RCC 7860 (cell line): Measurements from ENCODE around the gene TMEM231.
"Not testable (repeated sequence)": the region's sequence is repeated elsewhere in the genome, so short reads cannot be mapped to it uniquely, and the experiment has no call there.

Experiments used
- DNase-seq: peaks from one replicate; pipeline ENCODE4 v3.0.0-alpha.2; 2015; ENCODE audit warnings: low spot score
- FAIRE-seq: peaks from 2 replicates; lab custom pipeline; 2012; peaks lifted over from hg19 to GRCh38; lab: Jason Lieb, UNC

TMEM231 gene

DNA sequence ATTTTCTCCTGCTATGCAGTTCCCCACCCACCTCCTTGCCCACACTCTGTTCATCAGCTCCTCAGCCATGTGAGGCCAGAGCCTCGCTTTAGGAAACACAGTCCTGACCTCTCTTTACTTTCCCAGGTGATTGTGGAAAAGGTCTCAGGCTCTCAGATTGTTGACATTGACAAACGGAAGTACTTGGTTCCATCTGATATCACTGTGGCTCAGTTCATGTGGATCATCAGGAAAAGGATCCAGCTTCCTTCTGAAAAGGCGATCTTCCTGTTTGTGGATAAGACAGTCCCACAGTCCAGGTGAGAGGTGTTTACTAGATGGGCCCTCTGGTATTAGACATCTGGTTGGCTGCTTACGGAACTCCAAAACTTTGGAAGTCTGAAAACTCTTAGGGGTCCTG lies 11.9 kb upstream of the TMEM231 start:
- no peak for DNase-seq
- FAIRE-seq = no peak

DNA sequence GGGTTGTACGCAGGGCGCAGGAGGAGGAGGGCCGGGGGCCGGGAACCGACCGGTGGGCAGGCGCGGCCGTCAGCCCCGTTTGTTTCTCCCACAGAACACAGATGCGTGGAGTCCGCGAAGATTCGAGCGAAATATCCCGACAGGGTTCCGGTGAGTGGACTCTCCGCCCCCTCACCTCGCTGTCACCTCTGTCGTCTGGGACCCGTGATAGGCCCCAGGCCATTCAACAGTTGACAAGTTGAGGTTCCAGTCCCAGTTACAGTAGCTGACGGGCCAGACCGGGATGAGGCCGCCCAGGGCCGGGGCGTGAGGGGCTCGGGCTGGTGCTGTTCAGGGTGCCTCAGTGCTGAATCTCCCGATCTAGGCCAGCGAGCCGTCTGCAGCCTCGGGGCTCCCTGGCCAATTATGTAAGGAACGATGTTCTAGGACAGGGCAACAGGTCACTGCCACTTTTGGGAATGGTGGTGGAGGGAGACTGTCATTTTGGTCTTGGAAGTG lies 10.8 kb upstream of the TMEM231 start:
- DNase-seq (no peak), FAIRE-seq (no peak)

DNA sequence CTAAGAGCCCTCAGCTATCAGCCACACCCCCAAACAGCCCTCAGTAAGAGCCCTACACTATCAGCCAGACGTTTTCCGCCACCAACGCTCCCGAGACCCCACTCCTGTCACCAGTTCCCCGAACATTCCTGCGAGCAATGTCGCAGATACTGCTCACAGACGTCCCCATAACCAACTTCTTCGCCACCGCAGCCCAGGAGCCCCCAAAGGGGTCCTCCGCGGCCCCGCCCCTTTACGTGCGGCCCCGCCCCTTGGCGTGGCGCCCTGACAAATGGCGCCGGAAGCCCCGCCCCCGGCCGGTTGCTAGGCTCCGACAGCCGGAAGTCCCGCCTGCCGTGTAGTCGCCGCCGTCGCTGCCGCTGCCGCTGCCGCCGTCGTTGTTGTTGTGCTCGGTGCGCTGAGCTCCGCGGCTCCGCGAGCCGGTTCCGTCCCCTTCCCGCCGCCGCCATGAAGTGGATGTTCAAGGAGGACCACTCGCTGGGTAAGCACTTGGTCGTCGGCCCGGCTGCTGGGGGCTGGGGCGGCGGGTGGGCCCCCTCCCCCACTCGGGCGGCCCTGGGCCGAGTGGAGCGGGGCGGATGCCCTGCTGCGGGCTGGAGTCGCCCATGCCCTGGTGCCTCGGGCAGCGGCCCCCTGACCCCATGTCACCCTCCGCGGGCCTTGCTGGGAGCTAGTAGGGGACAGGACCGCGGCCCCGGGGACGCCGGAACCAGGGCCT lies 10.1 kb upstream of the TMEM231 start, which contains the start of gene GABARAPL2:
Gene GABARAPL2 (plus strand): TSS at position 340 of the 718 bp plus-strand sequence. CDS start 108 bp downstream, at position 448.
- no peak for FAIRE-seq

DNA sequence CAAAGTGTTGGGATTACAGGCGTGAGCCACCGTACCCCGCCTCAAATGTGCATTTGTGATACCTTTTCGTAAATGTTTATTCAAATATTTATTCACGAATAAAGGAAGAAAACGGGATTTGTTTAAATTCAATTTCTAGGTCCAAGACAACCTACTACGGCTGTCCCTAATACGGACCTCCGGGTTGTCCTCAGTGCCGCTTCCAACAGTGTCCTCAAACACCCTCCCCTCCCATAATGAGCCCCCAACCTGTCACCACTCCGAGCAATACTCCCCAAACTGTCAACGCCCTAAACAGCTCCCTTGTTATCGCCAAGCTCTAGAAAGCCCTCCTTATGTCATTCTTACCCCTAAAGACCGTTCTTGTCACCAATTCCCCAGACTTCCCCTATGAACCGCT lies 9.6 kb upstream of the TMEM231 start:
- DNase-seq (no peak), FAIRE-seq (no peak)

More for the DNA sequence above, 10.1 kb upstream of the TMEM231 start, which contains the start of gene GABARAPL2:
- peak; percentile 48 for DNase-seq

DNA sequence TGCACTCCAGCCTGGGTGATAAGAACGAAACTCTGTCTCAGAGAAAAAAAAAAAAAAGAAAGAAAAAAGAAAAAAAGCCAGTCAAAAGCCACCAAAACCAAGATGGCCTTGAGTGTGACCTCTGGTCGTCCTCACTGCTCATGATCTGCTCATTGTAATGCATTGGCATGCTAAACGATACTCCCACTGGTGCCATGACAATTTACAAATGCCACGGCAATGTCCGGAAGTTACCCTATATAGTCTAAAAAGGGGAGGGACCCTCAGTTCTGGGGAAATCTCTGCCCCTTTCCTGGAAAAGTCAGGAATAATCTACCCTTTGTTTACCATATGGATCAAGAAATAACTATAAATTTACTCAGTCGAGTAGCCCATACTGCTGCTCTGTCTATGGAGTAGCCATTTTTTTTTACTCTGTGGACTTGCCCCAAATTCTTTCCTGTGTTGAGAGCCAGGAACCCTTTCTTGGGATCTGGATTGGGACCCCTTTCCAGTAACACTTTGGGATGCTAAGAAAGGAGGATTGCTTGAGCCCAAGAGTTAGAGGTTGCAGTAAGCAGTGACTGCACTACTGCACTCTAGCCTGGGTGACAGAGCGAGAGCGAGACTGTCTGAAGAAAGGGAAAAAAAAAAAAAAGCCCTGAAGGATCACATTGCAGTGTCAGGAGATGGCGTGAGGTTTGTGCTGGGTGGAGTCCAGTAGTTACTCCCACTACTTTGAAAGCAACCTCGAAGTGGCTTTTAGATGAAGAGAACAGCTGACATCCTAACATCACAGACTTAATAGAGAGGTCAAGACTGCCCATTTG lies 3.7 kb upstream of the TMEM231 start:
- FAIRE-seq (no peak), DNase-seq (no peak)

DNA sequence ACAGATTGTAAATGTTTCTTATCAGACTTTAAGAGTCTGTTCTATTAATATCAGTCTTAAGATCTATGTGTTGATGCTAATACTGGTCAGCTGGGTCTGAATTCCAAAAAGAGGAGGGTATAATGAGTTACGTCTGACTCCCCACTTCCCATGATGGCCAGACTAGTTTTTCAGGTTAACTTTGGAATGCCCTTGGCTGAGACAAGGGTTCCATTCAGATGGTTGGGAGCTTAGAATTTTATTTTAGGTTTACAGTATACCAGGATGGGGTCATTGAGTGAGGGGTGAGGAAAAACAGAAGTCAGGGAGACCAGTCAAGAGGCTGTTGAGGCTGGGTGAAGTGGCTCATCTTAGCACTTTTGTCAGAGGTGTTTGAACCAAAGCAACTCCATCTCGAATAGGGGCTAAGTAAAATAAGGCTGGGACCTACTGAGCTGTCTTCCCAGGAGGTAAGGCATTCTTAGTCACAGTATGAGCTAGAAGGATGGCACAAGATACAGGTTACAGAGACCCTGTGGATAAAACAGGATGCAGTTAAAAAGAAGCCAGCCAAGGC lies 2.9 kb upstream of the TMEM231 start:
- no peak for FAIRE-seq
- DNase-seq = no peak

DNA sequence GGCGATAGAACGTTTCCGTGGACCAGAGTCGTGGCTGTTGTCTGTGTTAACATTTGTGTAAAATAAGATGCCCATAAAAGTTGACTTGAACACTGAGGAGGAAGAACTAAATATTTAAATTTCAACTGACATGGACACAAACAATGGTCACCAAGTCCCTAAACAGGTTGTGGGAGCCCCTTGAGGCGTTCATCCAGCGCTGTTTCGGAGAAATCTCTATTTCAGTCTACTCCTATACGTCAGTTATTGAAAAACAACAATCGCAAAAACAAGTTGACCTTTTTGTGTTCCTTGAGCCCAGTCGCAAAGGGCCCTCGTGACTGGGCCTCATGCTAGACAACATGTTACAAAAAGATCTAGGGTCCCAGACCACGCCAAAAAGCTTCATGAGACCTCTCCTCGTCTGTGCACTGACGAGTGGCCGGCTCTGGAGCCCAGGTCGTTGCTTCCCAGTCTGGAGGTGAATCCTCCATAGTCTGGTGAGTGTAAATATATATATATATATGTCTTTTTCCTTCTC lies 439 bp upstream of the TMEM231 start:
- DNase-seq (no peak), FAIRE-seq (no peak)

DNA sequence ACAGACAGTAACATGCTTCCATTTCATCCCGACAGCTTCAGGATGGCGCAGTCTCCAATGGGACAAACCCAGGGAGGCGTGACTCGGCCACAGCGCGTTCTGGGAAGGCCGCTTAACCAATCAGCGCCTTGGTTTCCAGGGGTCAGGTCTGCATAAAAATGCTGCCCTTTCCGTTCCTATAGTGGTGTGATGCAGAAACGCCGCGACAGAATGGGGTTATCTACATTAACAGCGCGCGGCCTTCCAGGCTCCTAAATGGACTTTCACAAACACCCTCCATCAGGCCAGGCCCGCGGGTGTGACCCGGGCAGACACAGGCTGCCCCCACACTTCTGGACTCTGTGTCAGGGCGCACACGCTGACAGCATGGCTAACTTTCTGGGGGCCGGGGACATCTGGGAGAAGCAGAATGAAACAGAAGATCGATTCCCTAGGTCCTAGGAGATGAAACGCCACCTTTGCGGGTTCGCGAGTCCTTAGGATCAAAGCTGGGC lies 792 bp downstream of the TMEM231 start:
- peak; percentile 82 for FAIRE-seq
- peak; percentile 82 for DNase-seq

DNA sequence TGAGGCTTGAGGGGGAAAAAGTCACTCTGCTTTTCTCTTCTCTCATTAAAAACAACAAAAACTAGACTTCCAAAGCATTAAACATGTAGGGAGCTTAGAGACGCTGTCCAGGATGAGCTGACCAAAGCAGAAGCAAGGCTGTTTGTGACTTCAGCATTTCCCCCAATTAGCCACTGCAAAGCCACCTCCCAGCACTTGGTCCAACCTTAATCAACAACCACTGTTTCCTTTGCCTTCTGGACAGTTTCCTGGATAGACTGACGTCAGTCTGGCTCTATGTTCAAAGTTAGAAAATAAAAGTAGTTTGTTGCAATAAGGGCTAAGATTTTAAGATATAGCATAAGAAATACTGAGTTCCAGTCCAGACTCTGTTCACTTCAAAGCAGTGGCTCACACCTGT lies 3.1 kb downstream of the TMEM231 start:
- FAIRE-seq = no peak
- DNase-seq = no peak

DNA sequence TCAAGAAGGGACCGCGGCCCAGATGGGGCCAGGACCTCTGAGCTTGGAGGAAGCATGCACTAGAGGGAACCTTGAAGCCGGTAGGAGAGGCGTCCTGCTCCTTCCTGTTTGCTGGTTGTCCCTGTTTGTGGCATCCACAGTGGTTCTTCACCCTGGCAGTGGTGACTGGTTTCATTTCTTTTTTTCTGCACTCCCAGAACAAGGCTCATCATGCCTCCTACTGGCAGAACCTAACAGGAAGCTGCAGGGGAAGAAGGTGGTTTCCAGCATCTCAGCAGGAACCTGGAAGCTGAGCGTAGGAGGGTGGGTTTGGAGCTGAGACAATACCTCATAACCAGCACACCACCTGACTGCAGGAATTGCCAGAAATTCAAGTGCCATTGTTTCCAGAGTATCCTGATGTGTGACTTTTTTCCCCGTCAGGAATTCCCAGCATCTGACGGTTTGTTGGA lies 5.8 kb downstream of the TMEM231 start:
- DNase-seq (peak; percentile 34), FAIRE-seq (no peak)

DNA sequence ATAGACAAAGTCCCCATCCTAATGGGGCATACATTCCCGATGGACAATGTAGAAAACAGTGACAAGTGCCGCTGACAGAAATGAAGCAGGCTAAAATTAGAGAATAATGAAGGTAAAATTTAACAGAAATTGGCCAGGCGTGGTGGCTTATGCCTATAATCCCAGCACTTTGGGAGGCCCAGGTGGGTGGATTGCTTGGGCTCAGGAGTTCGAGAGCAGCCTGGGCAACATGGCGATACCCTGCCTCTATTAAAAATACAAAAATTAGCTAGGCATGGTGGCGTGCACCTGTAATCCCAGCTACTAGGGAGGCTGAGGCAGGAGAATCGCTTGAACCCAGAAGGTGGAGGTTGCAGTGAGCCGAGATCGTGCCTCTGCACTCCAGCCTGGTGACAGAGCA lies 7.6 kb downstream of the TMEM231 start:
- not testable (repeated sequence) for FAIRE-seq, DNase-seq

DNA sequence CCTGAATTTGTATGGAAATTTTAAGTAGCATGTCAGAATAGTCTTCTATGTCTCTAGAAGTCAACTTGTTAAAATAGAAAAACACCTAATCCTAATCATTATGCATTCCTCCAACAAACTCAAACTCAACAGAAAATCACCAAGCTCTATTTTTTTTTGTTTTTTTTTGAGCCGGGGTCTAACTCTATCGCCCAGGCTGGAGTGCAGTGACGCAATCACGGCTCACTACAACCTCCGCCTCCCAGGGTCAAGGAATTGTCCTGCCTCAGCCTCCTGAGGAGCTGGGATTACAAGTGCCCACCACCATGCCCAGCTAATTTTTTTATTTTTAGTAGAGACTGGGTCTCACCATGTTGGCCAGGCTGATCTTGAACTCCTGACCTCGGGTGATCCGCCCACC lies 9.8 kb downstream of the TMEM231 start:
- DNase-seq = no peak
- FAIRE-seq = no peak

DNA sequence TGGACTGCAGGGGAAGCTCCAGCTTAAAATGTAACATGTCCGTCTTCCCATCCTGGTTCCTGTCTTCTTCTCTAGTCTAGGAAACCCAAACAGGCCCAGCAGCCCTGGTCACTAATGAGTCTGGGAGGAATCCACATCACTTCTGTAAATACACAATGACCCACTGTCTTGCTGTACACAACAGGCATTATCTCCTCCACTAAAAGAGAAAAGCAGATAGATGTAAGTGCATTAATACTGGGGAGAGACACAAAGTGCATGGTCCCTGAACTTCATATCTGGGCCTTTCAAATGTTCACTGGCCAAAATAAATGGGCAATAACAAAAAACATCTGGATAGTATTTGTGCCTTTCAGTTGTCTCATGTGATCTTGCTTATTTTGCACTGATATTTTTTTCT lies 10.2 kb downstream of the TMEM231 start:
- not testable (repeated sequence) for FAIRE-seq, DNase-seq

DNA sequence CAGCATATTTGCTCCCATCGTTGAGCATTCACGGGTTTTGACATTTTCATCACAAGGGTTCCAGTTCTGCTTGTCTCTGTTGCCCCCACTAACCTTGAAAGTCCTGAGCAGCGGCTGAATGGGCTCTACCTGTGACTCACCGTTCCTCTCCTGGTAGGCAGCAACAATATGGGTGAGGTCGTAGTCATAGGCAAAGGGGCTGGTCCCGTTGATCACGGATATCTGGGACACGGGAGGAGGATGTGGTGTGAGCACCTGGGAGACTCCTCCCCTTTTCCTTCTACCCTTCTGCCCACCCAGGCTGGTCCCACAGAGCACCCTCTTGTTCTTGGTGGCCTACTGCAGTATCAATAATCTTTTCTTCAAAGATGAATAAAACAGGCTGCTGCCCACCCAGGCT lies 13.6 kb downstream of the TMEM231 start:
- FAIRE-seq, DNase-seq: not testable (repeated sequence)

DNA sequence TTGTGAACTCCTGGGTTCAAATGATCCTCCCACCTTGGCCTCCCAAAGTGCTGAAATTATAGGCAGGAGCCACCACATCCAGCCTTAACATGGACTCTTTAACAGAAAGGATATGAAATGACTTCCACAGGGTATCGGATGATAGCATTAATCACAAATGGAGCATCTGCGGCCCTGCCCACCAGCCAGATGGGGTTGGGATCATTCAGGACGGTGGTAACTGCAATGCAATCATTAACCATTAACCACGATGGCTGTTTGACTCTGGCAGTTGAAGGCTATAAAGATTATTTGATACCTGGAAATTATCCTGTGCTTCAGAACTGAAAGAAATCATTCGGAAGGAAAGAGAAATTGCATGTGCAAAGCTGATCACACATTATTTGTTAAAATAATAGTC lies 14.8 kb downstream of the TMEM231 start:
- FAIRE-seq = no peak
- DNase-seq = no peak

DNA sequence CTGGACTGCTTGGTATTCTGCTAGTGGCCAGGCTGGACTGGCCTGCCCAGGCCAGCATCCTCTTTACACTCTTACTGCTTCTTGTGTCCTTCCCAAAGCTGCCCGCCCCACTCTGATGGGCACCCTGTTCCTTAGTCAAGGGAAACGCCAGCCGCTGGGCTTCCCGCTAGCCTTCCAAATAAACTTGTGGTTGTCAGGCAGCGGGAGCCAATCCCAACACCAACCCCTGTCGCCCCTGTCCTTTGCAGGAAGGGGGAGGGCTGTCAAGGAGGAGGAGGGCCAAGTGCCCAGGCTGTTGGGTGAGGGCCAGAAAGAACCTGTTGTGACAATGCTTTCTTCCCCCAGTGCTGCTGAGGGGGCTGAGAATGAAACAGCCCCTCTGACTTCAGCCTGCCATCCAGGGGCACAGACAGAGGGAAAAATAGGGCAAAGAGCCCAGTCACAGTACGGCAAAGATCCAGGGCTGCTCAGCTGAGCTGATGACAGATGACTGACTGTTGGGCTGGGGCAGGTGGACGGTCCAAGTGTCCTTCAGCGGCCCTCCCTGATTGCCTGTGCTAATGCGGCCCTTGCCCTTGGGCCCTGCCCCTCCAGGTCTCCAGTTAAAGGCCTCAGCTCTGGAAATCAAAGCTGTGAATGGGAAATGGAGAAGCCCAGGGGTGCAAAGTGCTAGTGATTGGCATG lies 17.0 kb downstream of the TMEM231 start:
- DNase-seq, FAIRE-seq: not testable (repeated sequence)

DNA sequence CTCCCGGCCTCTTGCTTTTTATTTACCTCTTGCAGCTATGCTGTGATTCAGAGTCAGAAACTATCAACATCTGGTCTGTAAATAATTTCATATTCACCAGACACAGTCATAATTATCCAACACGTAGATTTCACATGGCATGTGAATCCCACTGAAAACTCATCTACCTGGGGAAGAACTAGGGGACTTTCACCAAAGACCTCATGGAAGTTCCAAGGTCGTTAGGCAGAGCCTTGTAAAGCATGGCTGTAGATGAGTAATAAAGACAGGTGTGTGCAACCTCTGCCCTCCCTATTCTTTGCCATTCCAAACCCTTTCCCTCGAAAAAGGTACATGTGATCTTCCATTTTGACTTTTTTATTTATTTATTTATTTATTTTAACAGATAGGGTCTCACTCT lies 18.3 kb downstream of the TMEM231 start:
- DNase-seq (no peak), FAIRE-seq (no peak)

DNA sequence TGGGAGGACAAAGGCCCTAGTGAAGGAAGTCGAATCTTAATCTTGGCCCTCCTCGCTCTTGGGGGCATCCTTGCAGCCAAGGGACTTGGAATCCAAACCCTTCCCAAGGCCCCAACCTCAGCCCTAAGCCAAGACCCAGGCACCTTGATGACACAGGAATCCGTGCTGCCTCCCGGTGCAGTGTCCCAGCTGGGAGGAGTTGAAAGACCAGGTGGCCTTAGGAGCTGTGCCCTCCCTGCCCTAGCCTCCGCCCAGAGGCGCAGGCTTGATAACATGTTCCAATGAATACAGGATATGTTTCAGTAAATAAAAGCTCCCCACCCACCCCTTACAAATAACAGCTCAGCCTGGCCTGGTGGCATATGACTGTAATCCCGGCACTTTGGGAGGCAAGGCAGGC lies 20.2 kb downstream of the TMEM231 start, which contains the start of gene CHST5:
Gene CHST5 (minus strand): TSS at position 208 of the 400 bp plus-strand sequence. CDS start 5,724 bp downstream, outside the sequence.
- FAIRE-seq = no peak

DNA sequence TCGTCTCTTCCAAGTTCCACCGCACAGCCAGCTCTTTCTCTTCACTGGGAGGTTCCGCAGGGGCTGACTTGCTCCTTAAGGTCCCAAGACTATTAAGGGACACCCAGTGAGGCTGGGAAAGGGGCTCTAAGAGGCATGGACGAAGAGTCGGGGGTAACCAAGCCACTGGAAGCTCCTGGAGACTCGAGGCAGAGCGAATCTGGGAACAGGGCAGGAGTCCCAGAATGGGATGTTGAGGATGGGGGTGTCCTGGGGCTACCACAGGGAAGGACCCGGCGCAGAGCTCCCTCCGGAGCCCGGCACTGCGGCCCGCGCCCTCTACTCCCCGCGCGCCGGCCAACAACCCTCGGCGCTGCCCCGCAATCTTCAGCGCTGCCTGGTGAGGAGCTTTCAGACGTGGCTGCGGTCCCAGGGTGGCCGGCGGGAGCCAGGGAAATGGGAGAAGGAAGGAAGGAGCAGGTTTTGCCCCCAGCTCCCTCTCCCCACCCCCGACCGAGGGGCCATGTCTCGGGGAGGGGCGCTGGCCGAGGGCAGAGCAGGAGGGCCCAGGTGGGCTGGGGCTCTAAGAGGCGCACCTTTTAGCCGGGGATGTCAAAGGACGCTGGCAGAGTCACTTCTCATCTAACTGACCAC lies 20.7 kb downstream of the TMEM231 start:
- FAIRE-seq (no peak), DNase-seq (no peak)

More for the DNA sequence above, 20.2 kb downstream of the TMEM231 start, which contains the start of gene CHST5:
- no peak for DNase-seq
